DOHH2 (cell line): Measurements from ENCODE around the gene ZSWIM8.

Source experiments
- H3F3A ChIP-seq: fragments of 200-600 bp; sonication (generic), shearing (Covaris generic); 2 replicates; pipeline ENCODE4 v1.6.0; 2016; ENCODE audit warnings: antibody characterized with exemption, mild to moderate bottlenecking; ENCODE audit not compliant: control insufficient read depth, insufficient read depth
- H3K27ac ChIP-seq: fragments of 200-600 bp; sonication (generic); 2 replicates; pipeline ENCODE4 v1.5.1; 2014; ENCODE audit warnings: low read depth, mild to moderate bottlenecking, low read length, moderate library complexity
- H3K27me3 ChIP-seq: fragments of 200-600 bp; sonication (generic); 2 replicates; pipeline ENCODE4 v1.6.1; 2014; ENCODE audit warnings: mild to moderate bottlenecking, low read length, mixed read lengths; ENCODE audit not compliant: control insufficient read depth
- H3K36me3 ChIP-seq: fragments of 200-600 bp; sonication (generic); 2 replicates; pipeline ENCODE4 v1.6.1; 2014; ENCODE audit warnings: mild to moderate bottlenecking, low read length, moderate library complexity, mixed read lengths; ENCODE audit not compliant: control insufficient read depth
- H3K4me1 ChIP-seq: fragments of 200-600 bp; sonication (generic); 2 replicates; pipeline ENCODE4 v1.6.1; 2014; ENCODE audit warnings: mild to moderate bottlenecking, low read length, mixed read lengths; ENCODE audit not compliant: control insufficient read depth
- H3K4me2 ChIP-seq: fragments of 200-600 bp; sonication (generic); 2 replicates; pipeline ENCODE4 v1.6.0; 2014; ENCODE audit warnings: mild to moderate bottlenecking, low read length, moderate library complexity
- H3K4me3 ChIP-seq: fragments of 200-600 bp; sonication (generic); 2 replicates; pipeline ENCODE4 v1.5.1; 2014; ENCODE audit warnings: mild to moderate bottlenecking, low read length, mixed read lengths
- H3K79me2 ChIP-seq: fragments of 200-600 bp; sonication (generic); 2 replicates; pipeline ENCODE4 v1.6.1; 2014; ENCODE audit warnings: mild to moderate bottlenecking, low read length, mixed read lengths; ENCODE audit not compliant: control insufficient read depth
- H3K9me2 ChIP-seq: fragments of 200-600 bp; sonication (generic); replicated peaks from 2 replicates; pipeline ENCODE4 v1.6.1; 2014; ENCODE audit warnings: mild to moderate bottlenecking, low read length, mixed read lengths; ENCODE audit not compliant: control insufficient read depth
- H3K9me3 ChIP-seq: fragments of 200-600 bp; sonication (generic); 2 replicates; pipeline ENCODE4 v1.6.1; 2014; ENCODE audit warnings: antibody characterized with exemption, low read length, mixed read lengths; ENCODE audit not compliant: control insufficient read depth, insufficient read depth
- H4K20me1 ChIP-seq: fragments of 200-600 bp; sonication (generic); 2 replicates; pipeline ENCODE4 v1.6.0; 2014; ENCODE audit warnings: low read depth, mild to moderate bottlenecking, antibody characterized with exemption, low read length, moderate library complexity; ENCODE audit not compliant: control insufficient read depth, insufficient read depth
- EZH2phosphoT487 ChIP-seq: fragments of 200-600 bp; sonication (generic); IDR thresholded peaks from 2 replicates; pipeline ENCODE4 v1.6.1; 2017; ENCODE audit warnings: borderline replicate concordance, mild to moderate bottlenecking, antibody characterized with exemption, low read length, moderate library complexity, mixed read lengths
- TF ChIP-seq, protein P1 (sequence below): fragments of 200-600 bp; sonication (generic); IDR thresholded peaks from one replicate; pipeline ENCODE4 v1.5.1; 2014; ENCODE audit warnings: antibody characterized with exemption, mild to moderate bottlenecking, low read depth, low read length; ENCODE audit not compliant: poor library complexity, severe bottlenecking

Gene ZSWIM8

DNA sequence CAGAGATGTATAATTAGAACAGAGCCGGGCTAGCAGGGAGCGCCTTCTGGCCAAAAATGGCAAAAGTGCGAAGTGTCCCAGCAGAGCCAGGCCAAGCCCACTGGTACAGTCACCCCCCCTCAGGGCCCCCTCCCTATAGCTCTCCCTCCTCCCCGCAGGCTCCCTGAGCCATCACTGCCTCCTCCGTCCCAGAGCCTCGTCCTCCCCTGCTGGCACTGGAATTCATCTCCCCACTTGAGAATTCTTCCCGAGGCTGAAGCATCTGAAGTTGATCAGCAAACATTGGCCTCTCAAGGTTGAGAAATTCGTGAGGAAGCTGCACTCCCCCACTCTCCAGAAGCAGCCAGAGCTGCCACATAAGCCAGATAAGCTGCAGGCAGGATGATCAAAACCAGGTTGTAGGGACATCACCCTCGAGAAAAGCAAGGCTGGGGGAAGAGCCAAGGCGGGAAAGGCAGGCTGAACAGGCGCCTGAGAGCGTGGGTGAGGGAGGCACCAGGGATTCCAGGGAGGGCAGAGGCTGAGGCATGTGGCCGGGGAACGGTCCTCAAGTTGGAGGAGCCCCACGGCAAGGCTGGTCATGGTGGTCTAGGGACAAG, 65.6 kb downstream of the ZSWIM8 start:
- Histone ChIP-seq H3K27me3 (no peaks in the 10 kb centered on the region), H3K4me1 (peaks cover 6% of the 10 kb centered on the region), H3F3A (no peaks in the 10 kb centered on the region), H4K20me1 (no peaks in the 10 kb centered on the region), H3K4me3 (no peak overlapping the region), H3K79me2 (no peaks in the 10 kb centered on the region), H3K27ac (no peak overlapping the region), H3K4me2 (no peak overlapping the region), H3K9me2 (no peaks in the 10 kb centered on the region), H3K36me3 (peaks cover 25% of the 10 kb centered on the region), H3K9me3 (no peaks in the 10 kb centered on the region)
- no peak for TF ChIP-seq EZH2phosphoT487
- TF ChIP-seq, protein P1, sequence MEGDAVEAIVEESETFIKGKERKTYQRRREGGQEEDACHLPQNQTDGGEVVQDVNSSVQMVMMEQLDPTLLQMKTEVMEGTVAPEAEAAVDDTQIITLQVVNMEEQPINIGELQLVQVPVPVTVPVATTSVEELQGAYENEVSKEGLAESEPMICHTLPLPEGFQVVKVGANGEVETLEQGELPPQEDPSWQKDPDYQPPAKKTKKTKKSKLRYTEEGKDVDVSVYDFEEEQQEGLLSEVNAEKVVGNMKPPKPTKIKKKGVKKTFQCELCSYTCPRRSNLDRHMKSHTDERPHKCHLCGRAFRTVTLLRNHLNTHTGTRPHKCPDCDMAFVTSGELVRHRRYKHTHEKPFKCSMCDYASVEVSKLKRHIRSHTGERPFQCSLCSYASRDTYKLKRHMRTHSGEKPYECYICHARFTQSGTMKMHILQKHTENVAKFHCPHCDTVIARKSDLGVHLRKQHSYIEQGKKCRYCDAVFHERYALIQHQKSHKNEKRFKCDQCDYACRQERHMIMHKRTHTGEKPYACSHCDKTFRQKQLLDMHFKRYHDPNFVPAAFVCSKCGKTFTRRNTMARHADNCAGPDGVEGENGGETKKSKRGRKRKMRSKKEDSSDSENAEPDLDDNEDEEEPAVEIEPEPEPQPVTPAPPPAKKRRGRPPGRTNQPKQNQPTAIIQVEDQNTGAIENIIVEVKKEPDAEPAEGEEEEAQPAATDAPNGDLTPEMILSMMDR, result no peak
